HCT116 (cell line): ENCODE measurements around the gene AMBRA1. TPM values are rescaled to one million over a fixed set of nuclear protein-coding genes. Genes with fewer than 3 reads are reported as not detected.

Source experiments
- ATAC-seq: fragments of 200-7000 bp; cut with Tn5 transposase; 2 replicates; pipeline ENCODE4 v1.9.1; 2020; ENCODE audit warnings: mild to moderate bottlenecking, moderate library complexity
- BruUV-seq: library from RNA; stranded (reverse); fragments of 400-500 nt; replicated peaks from 2 replicates; lab custom pipeline; 2021; lab: Mats Ljungman, UMichigan
- CTCF ChIA-PET: fragments of 300-600 bp; sonication (Branson Sonifier 250); formaldehyde crosslinking; loops from one replicate; lab custom pipeline; 2021; ENCODE audit warnings: antibody characterized with exemption; lab: Charles Lee
- POLR2A ChIA-PET: fragments of 300-600, 350-600 bp; sonication (Branson Sonifier 250); formaldehyde crosslinking; loops from one replicate; lab custom pipeline; 2021; ENCODE audit warnings: antibody characterized with exemption; lab: Charles Lee
- RAD21 ChIA-PET, 2 experiments: fragments of 300-600 bp; sonication (Branson Sonifier 250); formaldehyde crosslinking; loops; one replicate each; lab custom pipeline; 2023; ENCODE audit warnings: low total read pairs in 2 of 2; ENCODE audit not compliant: uncharacterized antibody in 2 of 2, unreplicated experiment in 2 of 2, low non-redundant PET in 1 of 2; lab: Charles Lee
- DNase-seq: peaks from one replicate; pipeline ENCODE4 v3.0.0-alpha.2; 2010; ENCODE audit warnings: low read depth, low spot score
- H2AFZ ChIP-seq: fragments of 200-600 bp; shearing (Covaris generic), sonication (generic); 2 replicates; pipeline ENCODE4 v1.6.1; 2017; ENCODE audit warnings: low read depth, mixed run types, mixed read lengths, antibody characterized with exemption, low read length; ENCODE audit not compliant: poor library complexity, severe bottlenecking
- H3K27ac ChIP-seq: 2 replicates; pipeline ENCODE4 v1.5.1; 2012; ENCODE audit warnings: low read depth, low read length
- H3K27me3 ChIP-seq: fragments of 200-600 bp; sonication (generic); 2 replicates; pipeline ENCODE4 v1.6.1; 2016; ENCODE audit warnings: mixed run types, low read length, mixed read lengths; ENCODE audit not compliant: insufficient read depth
- H3K36me3 ChIP-seq, 2 experiments: fragments of 200-500 bp in 1 of 2; fragments of 200-600 bp in 1 of 2; sonication (Bioruptor generic) in 1 of 2; sonication (generic) in 1 of 2; 2 replicates each; pipeline versions ENCODE4 v1.5.1 to v1.6.1; 2014 to 2016; ENCODE audit warnings: low read length in 2 of 2, inconsistent platforms in 1 of 2, mixed read lengths in 1 of 2, mixed run types in 1 of 2; ENCODE audit not compliant: insufficient read depth in 2 of 2, control insufficient read depth in 1 of 2
- H3K4me1 ChIP-seq, 2 experiments: fragments of 200-600 bp in 1 of 2; sonication (generic) in 1 of 2; 2 replicates each; pipeline versions ENCODE4 v1.5.1 to v1.6.1; 2012 to 2017; ENCODE audit warnings: low read length in 2 of 2, inconsistent platforms in 1 of 2, mild to moderate bottlenecking in 1 of 2, mixed read lengths in 1 of 2, mixed run types in 1 of 2, moderate library complexity in 1 of 2; ENCODE audit not compliant: insufficient read depth in 2 of 2, control insufficient read depth in 1 of 2
- H3K4me2 ChIP-seq: fragments of 200-600 bp; sonication (generic); 2 replicates; pipeline ENCODE4 v1.6.1; 2017; ENCODE audit warnings: mixed run types, low read length, mixed read lengths
- H3K4me3 ChIP-seq, 2 experiments: fragments of 200-600 bp in 1 of 2; sonication (generic) in 1 of 2; replicated peaks in 1 of 2; 2 replicates each; pipeline ENCODE4 v1.5.1; 2011 to 2016; ENCODE audit warnings: low read length in 2 of 2, control low read depth in 1 of 2, low read depth in 1 of 2, mild to moderate bottlenecking in 1 of 2, mixed read lengths in 1 of 2, mixed run types in 1 of 2
- H3K79me2 ChIP-seq: fragments of 200-600 bp; sonication (generic); 2 replicates; pipeline ENCODE4 v1.6.1; 2017; ENCODE audit warnings: mild to moderate bottlenecking, mixed run types, low read length, moderate library complexity, mixed read lengths; ENCODE audit not compliant: insufficient read depth
- H3K9ac ChIP-seq: fragments of 200-600 bp; sonication (generic); 2 replicates; pipeline ENCODE4 v1.6.1; 2016; ENCODE audit warnings: low read length, mixed read lengths
- H3K9me2 ChIP-seq: fragments of 200-600 bp; sonication (generic), shearing (Covaris generic); 2 replicates; pipeline ENCODE4 v1.6.1; 2017; ENCODE audit warnings: mixed run types, mild to moderate bottlenecking, moderate library complexity; ENCODE audit not compliant: insufficient read depth
- H3K9me3 ChIP-seq, 2 experiments: fragments of 200-500 bp in 1 of 2; fragments of 200-600 bp in 1 of 2; sonication (Bioruptor generic) in 1 of 2; sonication (generic) in 1 of 2; 2 replicates each; pipeline ENCODE4 v1.6.1; 2014 to 2017; ENCODE audit warnings: low read length in 2 of 2, mixed read lengths in 2 of 2, inconsistent platforms in 1 of 2, low read depth in 1 of 2, mild to moderate bottlenecking in 1 of 2, mixed run types in 1 of 2, moderate library complexity in 1 of 2; ENCODE audit not compliant: control insufficient read depth in 1 of 2, insufficient read depth in 1 of 2
- H4K20me1 ChIP-seq: fragments of 200-600 bp; sonication (generic), shearing (Covaris generic); 2 replicates; pipeline ENCODE4 v1.6.1; 2017; ENCODE audit warnings: mixed run types, mild to moderate bottlenecking, moderate library complexity; ENCODE audit not compliant: insufficient read depth
- CEBPB ChIP-seq: IDR thresholded peaks from 2 replicates; pipeline ENCODE4 v1.6.1; 2012; ENCODE audit warnings: low read depth
- EGR1 ChIP-seq: IDR thresholded peaks from 2 replicates; pipeline ENCODE4 v1.6.1; 2012; ENCODE audit warnings: low read depth
- ELF1 ChIP-seq: IDR thresholded peaks from 2 replicates; pipeline ENCODE4 v1.6.1; 2012; ENCODE audit warnings: low read depth, borderline replicate concordance
- EZH2 ChIP-seq: fragments of 200-600 bp; sonication (generic); IDR thresholded peaks from 2 replicates; pipeline ENCODE4 v1.6.1; 2017; ENCODE audit warnings: antibody characterized with exemption, mixed run types
- POLR2A ChIP-seq: IDR thresholded peaks from 2 replicates; pipeline ENCODE4 v1.7.0; 2011; ENCODE audit warnings: borderline replicate concordance; ENCODE audit not compliant: insufficient read depth, insufficient read length; ENCODE audit errors: extremely low read depth
- POLR2AphosphoS5 ChIP-seq: IDR thresholded peaks from 2 replicates; pipeline ENCODE4 v1.6.1; 2011; ENCODE audit warnings: mild to moderate bottlenecking, low read depth, low read length, moderate library complexity
- REST ChIP-seq: IDR thresholded peaks from 2 replicates; pipeline ENCODE4 v1.6.1; 2012; ENCODE audit warnings: low read depth
- SIN3A ChIP-seq: IDR thresholded peaks from 2 replicates; pipeline ENCODE4 v1.6.1; 2012; ENCODE audit warnings: low read depth
- TCF7L2 ChIP-seq: IDR thresholded peaks from 2 replicates; pipeline ENCODE4 v1.7.0; 2011; ENCODE audit warnings: borderline replicate concordance, inconsistent platforms; ENCODE audit not compliant: insufficient read depth, insufficient read length; ENCODE audit errors: extremely low read depth
- ZFX ChIP-seq: fragments of 450-650 bp; IDR thresholded peaks from 2 replicates; pipeline ENCODE4 v1.6.1; 2017
- ZNF274 ChIP-seq: fragments of 200-500 bp; sonication (Bioruptor generic); IDR thresholded peaks from 2 replicates; pipeline ENCODE4 v1.6.1; 2014; ENCODE audit warnings: mild to moderate bottlenecking, low read depth, low read length, inconsistent platforms
- intact Hi-C: fragments of 100-400 bp; cut with micrococcal nuclease; formaldehyde crosslinking; loops from 2 replicates; pipeline ENCODE4 v1.10.0; 2022
- total RNA-seq: library from RNA; stranded (reverse); gene quantifications from one replicate; pipeline ENCODE4 v1.2.1, GENCODE V29; 2021; ENCODE audit not compliant: unreplicated experiment
- TF ChIP-seq, protein P1 (sequence below): IDR thresholded peaks from 2 replicates; pipeline ENCODE4 v1.6.1; 2011; ENCODE audit warnings: mild to moderate bottlenecking, low read length, moderate library complexity; ENCODE audit not compliant: insufficient replicate concordance; ENCODE audit errors: extremely low read depth
- TF ChIP-seq, protein P2 (sequence below): IDR thresholded peaks from 2 replicates; pipeline ENCODE4 v1.6.1; 2012

AMBRA1 gene
- total RNA-seq, 1 experiment from 2014 or later, result 22.7 TPM

- TF ChIP-seq, protein P1, sequence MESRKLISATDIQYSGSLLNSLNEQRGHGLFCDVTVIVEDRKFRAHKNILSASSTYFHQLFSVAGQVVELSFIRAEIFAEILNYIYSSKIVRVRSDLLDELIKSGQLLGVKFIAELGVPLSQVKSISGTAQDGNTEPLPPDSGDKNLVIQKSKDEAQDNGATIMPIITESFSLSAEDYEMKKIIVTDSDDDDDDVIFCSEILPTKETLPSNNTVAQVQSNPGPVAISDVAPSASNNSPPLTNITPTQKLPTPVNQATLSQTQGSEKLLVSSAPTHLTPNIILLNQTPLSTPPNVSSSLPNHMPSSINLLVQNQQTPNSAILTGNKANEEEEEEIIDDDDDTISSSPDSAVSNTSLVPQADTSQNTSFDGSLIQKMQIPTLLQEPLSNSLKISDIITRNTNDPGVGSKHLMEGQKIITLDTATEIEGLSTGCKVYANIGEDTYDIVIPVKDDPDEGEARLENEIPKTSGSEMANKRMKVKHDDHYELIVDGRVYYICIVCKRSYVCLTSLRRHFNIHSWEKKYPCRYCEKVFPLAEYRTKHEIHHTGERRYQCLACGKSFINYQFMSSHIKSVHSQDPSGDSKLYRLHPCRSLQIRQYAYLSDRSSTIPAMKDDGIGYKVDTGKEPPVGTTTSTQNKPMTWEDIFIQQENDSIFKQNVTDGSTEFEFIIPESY, result no peak
- TF ChIP-seq TCF7L2 (no peak), ZFX (no peak), REST (no peak), ZNF274 (no peak), EZH2 (no peak), POLR2AphosphoS5 (no peak)
These were observed 227.6 kb downstream of the AMBRA1 start (continued) for GRCh38 chr11:46366260-46366659.

GRCh38 chr11:46364791-46365190, 229.0 kb downstream of the AMBRA1 start:
- Histone ChIP-seq H2AFZ (no peak overlapping the region), H4K20me1 (no peaks in the 10 kb centered on the region), H3K79me2 (peaks cover 39% of the 10 kb centered on the region), H3K9me3 (no peaks in the 10 kb centered on the region), H3K4me2 (no peak overlapping the region), H3K9ac (no peak overlapping the region), H3K4me3 (no peak overlapping the region), H3K9me2 (no peaks in the 10 kb centered on the region), H3K36me3 (peaks cover 3 to 5% of the 10 kb centered on the region in 2 experiments; a peak in 2 of 4 replicates), H3K4me1 (peaks cover 20 to 59% of the 10 kb centered on the region in 2 experiments), H3K27ac (no peak overlapping the region), H3K27me3 (no peaks in the 10 kb centered on the region)
- no TSS peak for BruUV-seq
- POLR2A ChIA-PET, result interaction anchor here (1.1 kb wide), 1 partner anchor 121 kb away, joined by 3 read pairs; no protein-coding TSS in a partner anchor
- RAD21 ChIA-PET, result no interaction called here
- ATAC-seq, result no peak
- CTCF ChIA-PET, result interaction anchor here (1.2 to 2.0 kb wide), 2 partner anchors 12 to 18 kb away, joined by 6 to 8 read pairs; no protein-coding TSS in a partner anchor
- DNase-seq, result no peak
- intact Hi-C loops, result loop anchor here (5.0 kb wide), 1 partner anchor 117 kb away; no protein-coding TSS in a partner anchor
- no peak for TF ChIP-seq POLR2A
- no peak for TF ChIP-seq EZH2
- TF ChIP-seq, protein P2, sequence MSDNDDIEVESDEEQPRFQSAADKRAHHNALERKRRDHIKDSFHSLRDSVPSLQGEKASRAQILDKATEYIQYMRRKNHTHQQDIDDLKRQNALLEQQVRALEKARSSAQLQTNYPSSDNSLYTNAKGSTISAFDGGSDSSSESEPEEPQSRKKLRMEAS, result no peak
- TF ChIP-seq ELF1, result no peak
- TF ChIP-seq SIN3A, result no peak
- TF ChIP-seq POLR2AphosphoS5, result no peak
- TF ChIP-seq REST, result no peak
- TF ChIP-seq CEBPB, result no peak
- TF ChIP-seq EGR1, result no peak
